H9 (cell line): ENCODE measurements around the gene OR6B2. TPM values are rescaled to one million over a fixed set of nuclear protein-coding genes. Genes with fewer than 3 reads are reported as not detected.
A peak's percentile ranks its signal among the peaks of the same experiment; 100 is the strongest.

Experiments used
- DNase-seq: peaks from one replicate; pipeline ENCODE4 v3.0.0-alpha.2; 2017
- H2AFZ ChIP-seq: one replicate; pipeline ENCODE4 v1.6.1; 2013; ENCODE audit warnings: mild to moderate bottlenecking, low read length, control low read depth, moderate library complexity
- H2AK5ac ChIP-seq: 2 replicates; pipeline ENCODE4 v1.6.1; 2013; ENCODE audit warnings: low read length, control low read depth, mixed read lengths; ENCODE audit not compliant: insufficient read length
- H2BK120ac ChIP-seq: one replicate; pipeline ENCODE4 v1.6.1; 2013; ENCODE audit warnings: low read depth, mild to moderate bottlenecking, low read length, control low read depth, inconsistent platforms; ENCODE audit not compliant: poor library complexity, severe bottlenecking
- H2BK12ac ChIP-seq: 2 replicates; pipeline ENCODE4 v1.6.1; 2013; ENCODE audit warnings: low read length, control low read depth, mixed read lengths, low read depth; ENCODE audit not compliant: insufficient read length
- H2BK15ac ChIP-seq: 2 replicates; pipeline ENCODE4 v1.6.1; 2013; ENCODE audit warnings: low read depth, low read length, control low read depth
- H2BK20ac ChIP-seq: one replicate; pipeline ENCODE4 v1.6.1; 2013; ENCODE audit warnings: low read depth, mild to moderate bottlenecking, low read length, control low read depth, inconsistent platforms; ENCODE audit not compliant: poor library complexity, severe bottlenecking
- H2BK5ac ChIP-seq: 2 replicates; pipeline ENCODE4 v1.6.1; 2013; ENCODE audit warnings: low read length, control low read depth, mixed read lengths; ENCODE audit not compliant: insufficient read length
- H3K14ac ChIP-seq: 2 replicates; pipeline ENCODE4 v1.6.1; 2013; ENCODE audit warnings: low read length, control low read depth; ENCODE audit not compliant: insufficient read depth
- H3K18ac ChIP-seq: 2 replicates; pipeline ENCODE4 v1.6.1; 2013; ENCODE audit warnings: low read depth, mild to moderate bottlenecking, mixed read lengths, low read length, control low read depth; ENCODE audit not compliant: insufficient read length
- H3K23ac ChIP-seq: 2 replicates; pipeline ENCODE4 v1.6.1; 2013; ENCODE audit warnings: low read length, control low read depth, mixed read lengths, low read depth; ENCODE audit not compliant: insufficient read length
- H3K23me2 ChIP-seq: 2 replicates; pipeline ENCODE4 v1.6.1; 2013; ENCODE audit warnings: low read depth, mild to moderate bottlenecking, mixed read lengths, low read length, control low read depth; ENCODE audit not compliant: insufficient read length, poor library complexity, severe bottlenecking
- H3K27ac ChIP-seq: 2 replicates; pipeline ENCODE4 v1.5.1; 2013; ENCODE audit warnings: low read length, control low read depth, mixed read lengths, low read depth; ENCODE audit not compliant: insufficient read length
- H3K27me3 ChIP-seq: 2 replicates; pipeline ENCODE4 v1.6.1; 2013; ENCODE audit warnings: low read length, control low read depth, inconsistent platforms; ENCODE audit not compliant: insufficient read depth
- H3K4ac ChIP-seq: 2 replicates; pipeline ENCODE4 v1.6.1; 2013; ENCODE audit warnings: low read depth, mild to moderate bottlenecking, control low read depth, inconsistent platforms, low read length, moderate library complexity
- H3K4me1 ChIP-seq: 2 replicates; pipeline ENCODE4 v1.6.1; 2013; ENCODE audit warnings: low read length, control low read depth, inconsistent platforms; ENCODE audit not compliant: insufficient read depth
- H3K4me2 ChIP-seq: 2 replicates; pipeline ENCODE4 v1.6.1; 2013; ENCODE audit warnings: low read length, control low read depth, mixed read lengths; ENCODE audit not compliant: insufficient read length, insufficient read depth
- H3K56ac ChIP-seq: 2 replicates; pipeline ENCODE4 v1.6.1; 2013; ENCODE audit warnings: low read depth, mild to moderate bottlenecking, mixed read lengths, low read length, control low read depth; ENCODE audit not compliant: insufficient read length
- H3K79me1 ChIP-seq: 2 replicates; pipeline ENCODE4 v1.6.1; 2013; ENCODE audit warnings: low read depth, mild to moderate bottlenecking, moderate library complexity, low read length, control low read depth, inconsistent platforms; ENCODE audit not compliant: insufficient read depth, poor library complexity, severe bottlenecking
- H3K79me2 ChIP-seq: 2 replicates; pipeline ENCODE4 v1.6.1; 2013; ENCODE audit warnings: low read length, control low read depth, inconsistent platforms; ENCODE audit not compliant: insufficient read depth
- H3K9ac ChIP-seq: 2 replicates; pipeline ENCODE4 v1.6.1; 2013; ENCODE audit warnings: low read length, control low read depth, mixed read lengths; ENCODE audit not compliant: insufficient read length; ENCODE audit errors: extremely low read depth
- H3K9me3 ChIP-seq: one replicate; pipeline ENCODE4 v1.6.1; 2013; ENCODE audit warnings: low read depth, low read length, inconsistent platforms; ENCODE audit not compliant: control insufficient read depth
- H3T11ph ChIP-seq: one replicate; pipeline ENCODE4 v1.6.1; 2013; ENCODE audit warnings: mild to moderate bottlenecking, low read length, control low read depth, inconsistent platforms
- H4K20me1 ChIP-seq: one replicate; pipeline ENCODE4 v1.6.1; 2013; ENCODE audit not compliant: control insufficient read depth, insufficient read length, insufficient read depth
- H4K5ac ChIP-seq: 2 replicates; pipeline ENCODE4 v1.6.1; 2013; ENCODE audit warnings: low read depth, mild to moderate bottlenecking, mixed read lengths, low read length, control low read depth; ENCODE audit not compliant: insufficient read length
- H4K8ac ChIP-seq: replicated peaks from 2 replicates; pipeline ENCODE4 v1.6.1; 2013; ENCODE audit warnings: low read length, control low read depth, mixed read lengths, low read depth; ENCODE audit not compliant: insufficient read length
- H4K91ac ChIP-seq: 2 replicates; pipeline ENCODE4 v1.6.1; 2013; ENCODE audit warnings: low read depth, mild to moderate bottlenecking, moderate library complexity, mixed read lengths, low read length, control low read depth; ENCODE audit not compliant: insufficient read length
- H3K27ac Mint-ChIP-seq, 3 experiments: 2 replicates in 2 of 3; 3 replicates in 1 of 3; pipeline ENCODE4 v1.8.0; 2020 to 2021; ENCODE audit warnings: mixed read lengths in 3 of 3, mild to moderate bottlenecking in 1 of 3, moderate library complexity in 1 of 3
- H3K27me3 Mint-ChIP-seq: 2 replicates; pipeline ENCODE4 v1.8.0; 2021; ENCODE audit warnings: low read depth, mild to moderate bottlenecking, moderate library complexity, mixed read lengths
- H3K36me3 Mint-ChIP-seq, 3 experiments: 2 replicates in 2 of 3; 3 replicates in 1 of 3; pipeline ENCODE4 v1.8.0; 2020 to 2021; ENCODE audit warnings: low read depth in 3 of 3, mixed read lengths in 3 of 3; ENCODE audit not compliant: insufficient read depth in 1 of 3
- H3K4me1 Mint-ChIP-seq, 2 experiments: 2 replicates each; pipeline ENCODE4 v1.8.0; 2020; ENCODE audit warnings: mixed read lengths in 2 of 2
- H3K4me3 Mint-ChIP-seq, 2 experiments: 2 replicates in 1 of 2; 3 replicates in 1 of 2; pipeline ENCODE4 v1.8.0; 2020 to 2021; ENCODE audit warnings: mild to moderate bottlenecking in 2 of 2, mixed read lengths in 2 of 2, moderate library complexity in 1 of 2
- H3K9me3 Mint-ChIP-seq, 2 experiments: 2 replicates in 1 of 2; 3 replicates in 1 of 2; pipeline ENCODE4 v1.8.0; 2020; ENCODE audit warnings: mild to moderate bottlenecking in 2 of 2, mixed read lengths in 2 of 2, moderate library complexity in 1 of 2
- WGBS: extraction: QIAGEN DNeasy Blood & Tissue Kit; methylation state at CpG from one replicate; pipeline ENCODE4 v1.1.7; 2013; ENCODE audit warnings: missing lambda C conversion rate, low lambda C conversion rate, mixed read lengths; ENCODE audit not compliant: insufficient read length; ENCODE audit errors: extremely low coverage; 5-methylcytosine and 5-hydroxymethylcytosine counted together
- total RNA-seq: library from RNA; stranded (reverse); gene quantifications from 2 replicates; pipeline ENCODE4 v1.2.1, GENCODE V29; 2021
- TF ChIP-seq, protein P1 (sequence below): fragments of 200-600 bp; sonication (generic); conservative IDR thresholded peaks from 3 replicates; pipeline ENCODE4 v1.8.0; 2021; ENCODE audit warnings: antibody characterized with exemption, mild to moderate bottlenecking

Gene OR6B2
- total RNA-seq, 1 experiment from 2014 or later: not detected

GRCh38 chr2:240033330-240033678 is 3.1 kb upstream of the OR6B2 start:
- Histone ChIP-seq H4K20me1 (no peaks in the 10 kb centered on the region), H3K79me2 (no peaks in the 10 kb centered on the region), H2BK15ac (no peak overlapping the region), H3K27me3 (no peaks in the 10 kb centered on the region; the same call in 1 of the 2 replicates), H3K9me3 (no peaks in the 10 kb centered on the region), H3K27ac (no peak overlapping the region), H2BK12ac (no peak overlapping the region), H3T11ph (no peak overlapping the region), H3K4me1 (no peaks in the 10 kb centered on the region), H3K9ac (no peak overlapping the region), H3K4ac (no peak overlapping the region), H3K14ac (no peak overlapping the region), H3K23ac (no peak overlapping the region), H2BK5ac (no peak overlapping the region), H2BK120ac (no peak overlapping the region), H2AFZ (no peak overlapping the region), H3K4me2 (no peak overlapping the region), H4K5ac (no peak overlapping the region), H3K79me1 (no peaks in the 10 kb centered on the region), H3K56ac (no peak overlapping the region), H2BK20ac (no peak overlapping the region), H4K8ac (no peak overlapping the region), H4K91ac (no peak overlapping the region), H2AK5ac (no peak overlapping the region), H3K18ac (no peak overlapping the region), H3K23me2 (no peaks in the 10 kb centered on the region)
- peak; percentile 39 for DNase-seq
- Mint-ChIP-seq H3K27me3 (peaks cover 76% of the 10 kb centered on the region), H3K9me3 (no peaks in the 10 kb centered on the region; a peak in 1 of 5 replicates), H3K4me3 (no peak overlapping the region), H3K27ac (no peak overlapping the region), H3K4me1 (0 out of 4 replicates have a peak, but pooled peaks cover 0 to 2% of the 10 kb centered on the region in 2 experiments), H3K36me3 (no peaks in the 10 kb centered on the region; a peak in 1 of 7 replicates)
- TF ChIP-seq, protein P1, sequence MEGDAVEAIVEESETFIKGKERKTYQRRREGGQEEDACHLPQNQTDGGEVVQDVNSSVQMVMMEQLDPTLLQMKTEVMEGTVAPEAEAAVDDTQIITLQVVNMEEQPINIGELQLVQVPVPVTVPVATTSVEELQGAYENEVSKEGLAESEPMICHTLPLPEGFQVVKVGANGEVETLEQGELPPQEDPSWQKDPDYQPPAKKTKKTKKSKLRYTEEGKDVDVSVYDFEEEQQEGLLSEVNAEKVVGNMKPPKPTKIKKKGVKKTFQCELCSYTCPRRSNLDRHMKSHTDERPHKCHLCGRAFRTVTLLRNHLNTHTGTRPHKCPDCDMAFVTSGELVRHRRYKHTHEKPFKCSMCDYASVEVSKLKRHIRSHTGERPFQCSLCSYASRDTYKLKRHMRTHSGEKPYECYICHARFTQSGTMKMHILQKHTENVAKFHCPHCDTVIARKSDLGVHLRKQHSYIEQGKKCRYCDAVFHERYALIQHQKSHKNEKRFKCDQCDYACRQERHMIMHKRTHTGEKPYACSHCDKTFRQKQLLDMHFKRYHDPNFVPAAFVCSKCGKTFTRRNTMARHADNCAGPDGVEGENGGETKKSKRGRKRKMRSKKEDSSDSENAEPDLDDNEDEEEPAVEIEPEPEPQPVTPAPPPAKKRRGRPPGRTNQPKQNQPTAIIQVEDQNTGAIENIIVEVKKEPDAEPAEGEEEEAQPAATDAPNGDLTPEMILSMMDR: no peak
- WGBS: no CpG with 5 or more reads among the region's 5 CpGs
